HEK293T (cell line): Measurements from ENCODE around the gene SMURF1.

Source experiments
- BHLHE40 ChIP-seq: fragments of 450-650 bp; IDR thresholded peaks from 2 replicates; pipeline ENCODE4 v1.6.1; 2016; ENCODE audit warnings: mild to moderate bottlenecking, moderate library complexity, borderline replicate concordance
- ELF4 ChIP-seq: fragments of 450-650 bp; IDR thresholded peaks from 2 replicates; pipeline ENCODE4 v1.6.1; 2017; ENCODE audit warnings: antibody characterized with exemption
- FOXK2 ChIP-seq: fragments of 450-650 bp; IDR thresholded peaks from 2 replicates; pipeline ENCODE4 v1.6.1; 2016; ENCODE audit warnings: mild to moderate bottlenecking
- FOXM1 ChIP-seq: fragments of 450-650 bp; IDR thresholded peaks from 2 replicates; pipeline ENCODE4 v1.6.1; 2017; ENCODE audit warnings: mild to moderate bottlenecking, borderline replicate concordance
- HDGF ChIP-seq: fragments of 450-650 bp; IDR thresholded peaks from 2 replicates; pipeline ENCODE4 v1.6.1; 2017; ENCODE audit warnings: antibody characterized with exemption, borderline replicate concordance
- PKNOX1 ChIP-seq: fragments of 450-650 bp; IDR thresholded peaks from 2 replicates; pipeline ENCODE4 v1.6.1; 2016
- SP1 ChIP-seq: fragments of 450-650 bp; IDR thresholded peaks from 2 replicates; pipeline ENCODE4 v1.6.1; 2017
- SUZ12 ChIP-seq: fragments of 450-650 bp; IDR thresholded peaks from 2 replicates; pipeline ENCODE4 v1.6.1; 2016; ENCODE audit warnings: mild to moderate bottlenecking
- ZNF384 ChIP-seq: fragments of 450-650 bp; IDR thresholded peaks from 2 replicates; pipeline ENCODE4 v1.6.1; 2016

DNA sequence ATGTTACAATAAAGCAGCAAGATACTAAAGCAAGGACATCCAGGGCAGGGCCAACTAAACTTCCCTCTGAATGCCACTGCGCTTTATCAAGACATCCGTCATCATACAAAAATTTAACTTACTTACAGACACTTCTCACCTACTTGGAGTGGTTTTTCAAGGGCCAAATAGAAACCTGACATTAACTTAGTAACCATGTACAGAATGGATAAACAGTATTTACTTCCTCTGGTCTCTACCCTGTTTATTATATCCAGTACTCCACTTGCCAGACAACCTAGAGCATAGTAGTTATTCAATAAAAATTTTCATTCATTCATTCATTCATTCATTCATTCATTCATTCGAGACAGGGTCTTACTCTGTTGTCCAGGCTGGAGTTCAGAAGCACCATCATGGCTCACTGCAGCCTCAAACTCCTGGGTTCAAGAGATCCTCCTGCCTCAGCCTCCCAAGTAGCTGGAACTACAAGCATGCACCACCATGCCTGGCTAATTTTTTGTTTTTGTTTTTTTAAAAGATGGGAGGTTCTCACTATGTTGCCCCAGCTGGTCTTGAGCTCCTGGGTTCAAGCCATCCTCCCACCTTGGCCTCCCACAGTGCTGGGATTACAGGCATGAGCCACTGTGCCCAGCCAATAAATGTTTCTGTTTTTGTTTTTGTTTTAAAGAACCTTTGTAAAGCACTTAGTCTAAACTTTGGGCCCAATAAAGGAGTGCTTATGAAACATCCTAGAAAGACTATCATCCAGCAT is 19.0 kb downstream of the SMURF1 start:
- no peak for TF ChIP-seq FOXK2
- no peak for TF ChIP-seq ZNF384
- no peak for TF ChIP-seq ELF4
- no peak for TF ChIP-seq FOXM1
- TF ChIP-seq PKNOX1: no peak
- no peak for TF ChIP-seq BHLHE40
- TF ChIP-seq HDGF: no peak
- no peak for TF ChIP-seq SUZ12
- no peak for TF ChIP-seq SP1
